NOMO-1 (cell line): ENCODE data around the gene CDK5RAP1.

Experiments used
- DNase-seq, 2 experiments: peaks; one replicate each; lab custom pipeline; 2025; ENCODE audit not compliant: unreplicated experiment in 2 of 2; lab: John Stamatoyannopoulos, UW

Gene CDK5RAP1

GRCh38 chr20:33336375-33336774 is 64.9 kb downstream of the CDK5RAP1 start:
- DNase-seq: no peak

- DNase-seq: no peak
Observed at GRCh38 chr20:33334111-33334510, 67.2 kb downstream of the CDK5RAP1 start.

- DNase-seq: no peak
Observed at GRCh38 chr20:33333616-33334015, 67.7 kb downstream of the CDK5RAP1 start.

GRCh38 chr20:33332905-33333456 is 68.3 kb downstream of the CDK5RAP1 start:
- no peak for DNase-seq

DNA sequence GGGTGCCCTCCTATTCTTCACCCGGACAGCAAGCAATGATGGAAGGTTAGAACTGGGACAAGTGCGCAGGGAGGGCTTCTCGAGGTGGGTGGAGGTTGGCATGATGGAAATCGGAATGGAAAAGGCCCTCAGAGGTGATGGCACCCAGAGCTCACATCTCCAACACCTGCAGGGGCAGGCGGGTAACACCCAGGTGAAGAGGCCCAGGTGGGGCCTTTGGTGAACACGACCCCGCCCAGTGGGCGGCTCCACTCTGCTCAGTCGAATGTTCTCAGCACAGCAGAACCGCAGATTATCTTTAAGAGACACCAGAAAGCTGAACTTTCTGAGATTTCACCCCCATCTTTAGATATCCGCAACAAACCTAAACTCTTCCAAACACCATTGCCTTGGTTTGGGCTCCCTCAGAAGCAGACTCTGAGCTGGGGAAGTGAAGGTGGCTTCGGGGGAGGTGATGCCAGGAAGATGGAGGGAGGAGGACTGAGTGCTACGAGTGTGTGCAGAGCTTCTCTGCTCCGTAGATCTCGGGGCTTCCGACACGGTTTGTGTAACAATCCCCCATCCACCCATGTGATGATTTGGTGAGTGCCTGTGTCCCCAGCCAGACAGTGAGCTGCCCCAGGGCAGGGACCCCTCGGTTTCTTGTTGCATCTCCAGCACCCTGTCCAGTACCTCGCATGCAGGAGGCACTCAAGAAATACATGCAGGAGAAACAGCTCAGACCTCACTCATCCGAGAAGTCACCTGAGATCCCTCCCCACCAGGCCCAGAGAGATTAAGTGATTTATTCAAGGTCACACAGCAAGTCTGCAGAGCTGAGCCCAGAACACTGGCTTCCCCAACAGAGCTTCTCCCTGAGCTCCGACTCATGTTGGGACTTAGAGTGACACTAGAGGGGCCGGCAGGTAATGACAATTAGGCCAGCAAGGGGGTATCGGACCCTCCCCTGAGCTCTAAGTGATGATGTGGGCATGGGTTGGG is 72.9 kb downstream of the CDK5RAP1 start:
- no peak for DNase-seq

GRCh38 chr20:33325350-33325749 is 76.0 kb downstream of the CDK5RAP1 start:
- DNase-seq: no peak

DNA sequence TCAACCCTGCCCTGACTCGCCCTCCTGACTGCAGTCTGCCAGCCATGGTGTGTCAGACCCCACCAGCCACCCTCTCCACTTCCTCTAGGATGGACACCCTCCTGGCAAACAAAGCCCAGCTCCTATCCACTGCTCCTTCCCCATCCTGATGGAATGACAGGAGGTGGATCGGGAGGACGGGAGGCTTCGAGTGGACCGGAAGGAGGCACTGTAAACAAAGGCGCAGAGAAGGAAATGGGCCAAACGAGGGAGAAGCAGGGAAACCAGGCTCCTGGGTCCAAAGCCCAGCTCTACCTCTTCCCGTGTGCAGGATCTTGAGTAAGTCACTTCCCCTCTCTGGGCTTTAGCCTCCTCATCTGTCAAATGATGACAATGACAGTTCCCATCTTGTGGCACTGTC is 78.1 kb downstream of the CDK5RAP1 start:
- DNase-seq: no peak

DNA sequence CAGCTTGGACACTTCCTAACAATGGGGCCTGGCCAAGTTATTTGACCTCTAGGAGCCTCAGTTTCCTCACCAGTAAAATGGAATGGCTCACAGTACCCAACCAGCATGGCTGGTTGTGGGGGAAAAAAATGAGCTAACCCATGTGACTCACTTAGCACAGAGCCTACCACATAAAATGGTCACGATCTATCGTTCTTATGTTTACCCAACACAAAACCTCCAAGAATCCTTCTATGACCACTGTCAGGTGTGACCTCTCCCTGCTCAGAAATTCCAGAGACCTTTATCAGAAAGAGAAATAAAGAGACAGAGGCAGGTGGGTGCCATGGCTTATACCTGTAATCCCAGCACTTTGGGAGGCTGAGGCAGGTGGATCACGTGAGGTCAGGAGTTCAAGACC is 78.9 kb downstream of the CDK5RAP1 start:
- DNase-seq: no peak

DNA sequence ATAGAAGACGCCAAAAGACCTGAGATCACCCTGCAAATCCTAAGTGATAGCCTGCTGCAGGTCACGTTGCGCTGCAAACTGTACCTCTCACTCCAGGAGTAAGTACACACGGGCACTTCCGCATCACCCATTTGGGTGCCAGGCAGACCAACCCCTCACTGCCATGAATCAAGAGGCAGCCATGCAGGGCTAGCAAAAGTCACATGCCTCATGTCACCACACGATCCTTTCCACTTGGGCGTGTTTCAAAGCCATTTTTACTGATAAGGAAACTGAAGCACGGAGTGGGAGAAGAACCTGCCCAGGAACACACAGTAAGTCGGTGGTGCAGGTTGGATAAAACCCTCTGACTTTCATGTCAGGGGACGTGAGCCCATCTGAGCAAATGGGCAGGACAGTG is 81.3 kb downstream of the CDK5RAP1 start:
- no peak for DNase-seq

- no peak for DNase-seq
Observed at GRCh38 chr20:33318096-33318429, 83.3 kb downstream of the CDK5RAP1 start.

- no peak for DNase-seq
Observed at GRCh38 chr20:33317424-33318095, 83.8 kb downstream of the CDK5RAP1 start.

GRCh38 chr20:33316958-33317357 is 84.4 kb downstream of the CDK5RAP1 start:
- no peak for DNase-seq

DNA sequence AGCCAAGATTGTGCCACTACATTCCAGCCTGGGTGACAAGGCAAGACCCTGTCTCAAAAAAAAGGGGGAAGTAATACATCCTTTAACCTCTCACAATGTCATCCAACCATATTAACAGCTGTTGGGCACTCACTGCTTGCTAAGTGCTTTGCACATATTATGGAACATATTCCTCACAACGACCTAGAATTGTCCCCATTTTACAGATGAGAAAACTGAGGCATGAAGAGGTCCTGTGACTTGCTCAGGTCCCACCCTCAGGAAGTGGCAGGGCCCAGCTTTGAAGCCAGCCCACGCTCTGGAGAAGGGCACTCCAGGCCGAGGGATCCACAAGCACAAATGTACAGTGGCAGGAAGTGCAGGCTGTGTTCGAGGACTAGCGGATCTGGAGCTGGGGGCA is 85.0 kb downstream of the CDK5RAP1 start:
- DNase-seq: no peak

GRCh38 chr20:33313686-33314314 is 87.5 kb downstream of the CDK5RAP1 start:
- DNase-seq: no peak

GRCh38 chr20:33312583-33312982 is 88.7 kb downstream of the CDK5RAP1 start:
- no peak for DNase-seq

DNA sequence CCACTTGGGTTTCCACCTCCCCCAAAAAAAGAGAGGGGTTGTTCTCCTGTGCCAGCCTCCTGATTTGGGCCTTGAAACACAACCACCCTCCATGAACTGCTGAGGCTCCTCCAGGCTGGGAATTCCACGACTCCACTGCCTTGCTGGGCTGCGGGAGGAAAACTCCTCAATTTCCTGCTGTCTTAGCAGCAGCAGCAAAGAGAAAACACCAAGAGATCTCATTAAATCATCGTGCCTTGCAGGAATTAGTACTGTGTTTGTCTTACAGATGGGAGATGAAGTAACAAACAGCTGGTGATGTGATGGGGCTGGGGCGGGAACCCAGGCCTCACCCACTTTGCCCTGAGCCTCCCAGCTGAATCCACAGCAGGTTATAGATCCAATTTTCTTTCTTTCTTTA is 89.3 kb downstream of the CDK5RAP1 start:
- no peak for DNase-seq

GRCh38 chr20:33311011-33311410 is 90.3 kb downstream of the CDK5RAP1 start:
- no peak for DNase-seq

DNA sequence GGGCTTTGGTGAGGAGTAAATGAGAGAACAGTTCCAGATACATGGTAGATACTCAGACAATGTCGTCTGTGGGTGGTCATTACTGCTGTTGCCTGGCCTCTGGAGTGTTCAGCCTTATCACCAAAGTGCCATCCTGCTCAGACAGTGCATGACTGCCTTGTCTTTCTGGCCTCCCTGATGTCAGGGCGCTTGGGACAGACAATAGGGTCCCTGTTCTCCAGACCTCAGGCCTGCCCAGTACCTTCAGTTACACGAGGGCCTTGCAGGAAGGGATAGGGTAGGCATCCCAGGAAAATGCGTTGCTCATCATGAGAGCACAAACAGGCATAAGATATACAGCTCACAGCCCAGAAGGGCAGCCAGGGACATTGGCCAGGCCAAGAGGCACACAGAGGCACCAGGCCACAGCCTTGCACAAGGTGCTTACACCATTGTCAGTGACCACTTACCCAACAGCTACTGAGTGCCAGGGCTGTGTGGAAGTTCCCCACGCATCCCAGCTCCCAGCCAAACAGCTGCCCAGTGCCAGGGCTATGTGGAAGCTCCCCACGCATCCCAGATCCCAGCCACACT is 90.9 kb downstream of the CDK5RAP1 start:
- no peak for DNase-seq

- DNase-seq: no peak
Observed at GRCh38 chr20:33309631-33310030, 91.7 kb downstream of the CDK5RAP1 start.
